SK-N-SH (cell line): ENCODE data around the gene CREB5. TPM values are rescaled to one million over a fixed set of nuclear protein-coding genes. Genes with fewer than 3 reads are reported as not detected.

Experiments
- CTCF ChIA-PET: fragments of 300-600, 350-600 bp; formaldehyde crosslinking; extraction: SDS; loops from one replicate; lab custom pipeline; 2021; lab: Yijun Ruan, JAX
- POLR2A ChIA-PET: fragments of 350-600 bp; sonication (Branson Sonifier 250); formaldehyde crosslinking; extraction: SDS; loops from one replicate; lab custom pipeline; 2020; ENCODE audit warnings: antibody characterized with exemption, inconsistent platforms; lab: Yijun Ruan, JAX
- DNase-seq: peaks from one replicate; pipeline ENCODE4 v3.0.0; 2012
- H2AFZ ChIP-seq: fragments of 200-600 bp; sonication (generic); 2 replicates; pipeline ENCODE4 v1.8.1; 2016; ENCODE audit warnings: antibody characterized with exemption, mild to moderate bottlenecking, low read depth
- H3F3A ChIP-seq: fragments of 200-600 bp; sonication (generic); replicated peaks from 2 replicates; pipeline ENCODE3; 2016; ENCODE audit warnings: antibody characterized with exemption, mild to moderate bottlenecking; ENCODE audit not compliant: insufficient read depth
- H3K27ac ChIP-seq, 2 experiments: fragments of 200-500 bp in 1 of 2; fragments of 200-600 bp in 1 of 2; sonication (Bioruptor generic) in 1 of 2; sonication (generic), shearing (Covaris generic) in 1 of 2; 2 replicates each; pipeline versions ENCODE4 v1.5.1 to v1.6.1; 2014 to 2016; ENCODE audit warnings: low read depth in 2 of 2, inconsistent platforms in 1 of 2, low read length in 1 of 2, mild to moderate bottlenecking in 1 of 2, mixed read lengths in 1 of 2
- H3K27me3 ChIP-seq: fragments of 200-600 bp; sonication (generic), shearing (Covaris generic); 2 replicates; pipeline ENCODE4 v1.6.1; 2016; ENCODE audit warnings: mixed run types; ENCODE audit not compliant: insufficient read depth
- H3K36me3 ChIP-seq, 2 experiments: fragments of 200-500 bp in 1 of 2; fragments of 200-600 bp in 1 of 2; sonication (Bioruptor generic) in 1 of 2; sonication (generic) in 1 of 2; replicated peaks in 1 of 2; 2 replicates each; pipeline versions ENCODE3 to v1.5.1; 2014 to 2016; ENCODE audit warnings: low read length in 1 of 2, mild to moderate bottlenecking in 1 of 2; ENCODE audit not compliant: insufficient read depth in 2 of 2, control insufficient read depth in 1 of 2
- H3K4me1 ChIP-seq, 2 experiments: fragments of 200-500 bp in 1 of 2; fragments of 200-600 bp in 1 of 2; sonication (Bioruptor generic) in 1 of 2; sonication (generic), shearing (Covaris generic) in 1 of 2; 2 replicates each; pipeline versions ENCODE4 v1.5.1 to v1.6.1; 2014 to 2016; ENCODE audit warnings: low read depth in 1 of 2, low read length in 1 of 2, mixed run types in 1 of 2; ENCODE audit not compliant: insufficient read depth in 2 of 2, control insufficient read depth in 1 of 2
- H3K4me2 ChIP-seq: fragments of 200-600 bp; sonication (generic), shearing (Covaris generic); 2 replicates; pipeline ENCODE4 v1.6.1; 2017; ENCODE audit warnings: mixed run types
- H3K4me3 ChIP-seq, 2 experiments: fragments of 200-500 bp in 1 of 2; fragments of 200-600 bp in 1 of 2; sonication (Bioruptor generic) in 1 of 2; sonication (generic), shearing (Covaris generic) in 1 of 2; 2 replicates each; pipeline versions ENCODE4 v1.5.1 to v1.8.1; 2014 to 2016; ENCODE audit warnings: low read depth in 2 of 2, inconsistent platforms in 1 of 2, low read length in 1 of 2, mild to moderate bottlenecking in 1 of 2, mixed read lengths in 1 of 2, moderate library complexity in 1 of 2
- H3K79me2 ChIP-seq: fragments of 200-600 bp; sonication (generic); 2 replicates; pipeline ENCODE4 v1.8.1; 2017; ENCODE audit warnings: mild to moderate bottlenecking; ENCODE audit not compliant: insufficient read depth
- H3K9ac ChIP-seq: fragments of 200-600 bp; sonication (generic); 2 replicates; pipeline ENCODE4 v1.6.1; 2017; ENCODE audit warnings: mixed run types
- H3K9me2 ChIP-seq: fragments of 200-600 bp; sonication (generic); 2 replicates; pipeline ENCODE4 v1.6.1; 2017; ENCODE audit warnings: mixed run types
- H3K9me3 ChIP-seq: fragments of 200-600 bp; sonication (generic); 2 replicates; pipeline ENCODE4 v1.6.1; 2017; ENCODE audit warnings: mixed run types, mild to moderate bottlenecking, moderate library complexity
- H4K20me1 ChIP-seq: fragments of 200-600 bp; sonication (generic); 2 replicates; pipeline ENCODE4 v1.6.1; 2017; ENCODE audit warnings: mild to moderate bottlenecking, mixed run types; ENCODE audit not compliant: insufficient read depth
- ELF1 ChIP-seq: IDR thresholded peaks from 2 replicates; pipeline ENCODE4 v1.4.0; 2012
- EP300 ChIP-seq, 2 experiments: IDR thresholded peaks; 2 replicates each; pipeline versions ENCODE4 v1.4.0 to v1.6.1; 2012; ENCODE audit warnings: borderline replicate concordance in 1 of 2, low read depth in 1 of 2, low read length in 1 of 2
- EZH2phosphoT487 ChIP-seq: fragments of 200-600 bp; sonication (generic); IDR thresholded peaks from 2 replicates; pipeline ENCODE4 v1.6.1; 2017; ENCODE audit warnings: low read depth, mixed run types, mild to moderate bottlenecking, antibody characterized with exemption, moderate library complexity, borderline replicate concordance
- FOSL2 ChIP-seq: IDR thresholded peaks from 2 replicates; pipeline ENCODE4 v1.4.0; 2012; ENCODE audit warnings: low read depth, mild to moderate bottlenecking, moderate library complexity, borderline replicate concordance
- FOXJ3 ChIP-seq: sonication (generic); formaldehyde crosslinking; IDR thresholded peaks from 2 replicates; pipeline ENCODE4 v1.5.1; 2020; ENCODE audit warnings: mild to moderate bottlenecking, missing genetic modification reagents
- GABPA ChIP-seq: IDR thresholded peaks from 2 replicates; pipeline ENCODE4 v1.4.0; 2012; ENCODE audit warnings: low read depth, mild to moderate bottlenecking
- GATA2 ChIP-seq: sonication (generic); formaldehyde crosslinking; IDR thresholded peaks from 2 replicates; pipeline ENCODE4 v1.5.0; 2020; ENCODE audit warnings: mild to moderate bottlenecking, missing genetic modification reagents
- IRF3 ChIP-seq: fragments of 150-350 bp; IDR thresholded peaks from 2 replicates; pipeline ENCODE4 v1.6.1; 2016; ENCODE audit warnings: mild to moderate bottlenecking, low read depth, low read length
- MXI1 ChIP-seq: IDR thresholded peaks from 2 replicates; pipeline ENCODE4 v1.6.1; 2012; ENCODE audit warnings: mild to moderate bottlenecking, low read depth, low read length, improper control_type of control experiment
- NRF1 ChIP-seq: IDR thresholded peaks from 2 replicates; pipeline ENCODE4 v1.6.1; 2012; ENCODE audit warnings: low read depth, mild to moderate bottlenecking, low read length
- PBX3 ChIP-seq: IDR thresholded peaks from 2 replicates; pipeline ENCODE4; 2012
- POLR2AphosphoS5 ChIP-seq: IDR thresholded peaks from 2 replicates; pipeline ENCODE4 v1.6.1; 2012; ENCODE audit warnings: low read depth, low read length
- RCOR1 ChIP-seq: fragments of 150-350 bp; IDR thresholded peaks from 2 replicates; pipeline ENCODE4 v1.6.1; 2017; ENCODE audit warnings: antibody characterized with exemption, low read length
- RFX5 ChIP-seq: IDR thresholded peaks from 2 replicates; pipeline ENCODE4 v1.6.1; 2012; ENCODE audit warnings: mild to moderate bottlenecking, improper control_type of control experiment, low read length
- RXRA ChIP-seq: IDR thresholded peaks from 2 replicates; pipeline ENCODE4 v1.4.0; 2012; ENCODE audit warnings: low read depth, mild to moderate bottlenecking, borderline replicate concordance
- SIN3A ChIP-seq: IDR thresholded peaks from 2 replicates; pipeline ENCODE4 v1.6.1; 2012; ENCODE audit warnings: low read depth, mild to moderate bottlenecking, low read length, moderate library complexity, borderline replicate concordance
- SMC3 ChIP-seq: IDR thresholded peaks from 2 replicates; pipeline ENCODE4 v1.6.1; 2012; ENCODE audit warnings: low read depth, low read length, improper control_type of control experiment
- TAF1 ChIP-seq: IDR thresholded peaks from 2 replicates; pipeline ENCODE4 v1.6.1; 2012; ENCODE audit warnings: low read depth, mild to moderate bottlenecking, low read length, moderate library complexity, borderline replicate concordance
- TCF12 ChIP-seq: IDR thresholded peaks from 2 replicates; pipeline ENCODE4 v1.4.0; 2012
- ZBTB33 ChIP-seq: IDR thresholded peaks from 2 replicates; pipeline ENCODE4 v1.4.0; 2012; ENCODE audit warnings: low read depth, borderline replicate concordance
- WGBS: methylation state at CpG from one replicate; pipeline ENCODE4 v1.1.6; 2017; ENCODE audit warnings: low lambda C conversion rate; 5-methylcytosine and 5-hydroxymethylcytosine counted together
- polyA plus RNA-seq, 3 experiments: library from polyadenylated mRNA; depleted of rRNA; stranded (reverse); fragments of >200 nt; gene quantifications; 2 replicates each; pipeline ENCODE4 v1.2.3, GENCODE V29; 2012
- TF ChIP-seq, protein P1 (sequence below): IDR thresholded peaks from 2 replicates; pipeline ENCODE4 v1.6.1; 2012; ENCODE audit warnings: mild to moderate bottlenecking, low read depth, low read length, moderate library complexity

Gene CREB5
- polyA plus RNA-seq, 1 of the 3 experiments (the other 2 are of a cell fraction) = 19.3 TPM

DNA sequence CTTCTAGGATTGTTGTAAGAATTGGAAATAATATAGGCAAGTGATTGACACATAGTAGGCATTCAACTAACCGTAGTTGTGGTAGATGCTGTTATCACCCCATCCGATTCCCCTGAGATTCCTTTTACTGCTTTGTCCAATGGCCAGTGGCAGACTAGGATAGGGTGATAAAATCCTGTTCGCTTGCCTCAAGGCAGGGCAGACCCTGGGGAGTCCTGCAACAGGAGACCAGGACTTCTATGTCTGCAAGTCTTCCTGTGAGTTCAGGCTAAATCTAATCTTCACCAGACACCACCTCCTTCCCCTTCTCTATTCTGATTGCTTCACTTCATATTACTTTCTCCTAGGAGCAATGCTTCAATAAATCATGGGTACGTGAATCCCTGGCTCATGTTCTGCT is 42.8 kb upstream of the CREB5 start:
- Histone ChIP-seq H3K27ac (no peak overlapping the region), H3K9ac (no peak overlapping the region), H3K9me2 (no peaks in the 10 kb centered on the region), H4K20me1 (no peaks in the 10 kb centered on the region), H3K9me3 (no peaks in the 10 kb centered on the region), H3K36me3 (no peaks in the 10 kb centered on the region), H3K4me2 (no peak overlapping the region), H3K4me3 (no peak overlapping the region), H3K4me1 (peaks cover 0 to 5% of the 10 kb centered on the region in 2 experiments; a peak in 1 of 4 replicates), H3F3A (no peaks in the 10 kb centered on the region), H3K79me2 (no peaks in the 10 kb centered on the region), H3K27me3 (no peaks in the 10 kb centered on the region; the same call in 1 of the 2 replicates), H2AFZ (no peak overlapping the region)
- ChIA-PET POLR2A (no interaction called here), CTCF (interaction anchor here (0.6 to 4.1 kb wide), 6 partner anchors 8 to 489 kb away, joined by 3 to 21 read pairs (median 4); no protein-coding TSS in a partner anchor)
- 60% methylated on average over 4 of the region's 4 CpGs for whole genome bisulfite sequencing
- TF ChIP-seq ELF1 (no peak), FOXJ3 (no peak), RFX5 (no peak), NRF1 (no peak)
- DNase-seq = no peak

DNA sequence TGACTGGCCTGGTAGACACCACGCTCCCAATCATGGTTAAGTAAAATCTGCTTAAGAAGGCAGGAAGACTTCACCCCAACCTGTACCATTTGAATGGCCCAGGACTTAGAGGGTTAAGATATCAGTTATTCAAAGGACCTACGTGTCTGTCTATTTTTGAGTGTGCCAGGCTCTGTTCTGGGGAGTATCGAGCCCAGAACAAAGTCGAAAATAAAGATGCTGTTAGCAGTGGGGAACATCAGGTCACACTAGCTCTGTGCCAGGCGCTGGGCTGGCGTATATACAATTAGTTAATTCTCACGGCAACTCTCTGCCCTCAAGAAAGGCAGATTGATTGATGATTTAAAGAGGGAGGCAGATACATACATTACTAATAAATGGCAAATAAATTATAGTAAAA is 40.5 kb upstream of the CREB5 start:
- Histone ChIP-seq H3K27me3 (no peaks in the 10 kb centered on the region; the same call in 1 of the 2 replicates), H3K36me3 (no peaks in the 10 kb centered on the region), H3K9me2 (no peaks in the 10 kb centered on the region), H3K4me2 (no peak overlapping the region), H3K79me2 (no peaks in the 10 kb centered on the region), H3K4me3 (no peak overlapping the region), H3K9me3 (no peaks in the 10 kb centered on the region), H4K20me1 (no peaks in the 10 kb centered on the region), H3K27ac (no peak overlapping the region), H2AFZ (no peak overlapping the region), H3K4me1 (peaks cover 0 to 5% of the 10 kb centered on the region in 2 experiments; a peak in 1 of 4 replicates), H3F3A (no peaks in the 10 kb centered on the region), H3K9ac (no peak overlapping the region)
- ChIA-PET POLR2A (no interaction called here), CTCF (interaction anchor here (0.6 to 4.1 kb wide), 6 partner anchors 8 to 219 kb away, joined by 3 to 21 read pairs (median 5); no protein-coding TSS in a partner anchor)
- 51% methylated on average over 7 of the region's 7 CpGs for WGBS
- no peak for DNase-seq
- TF ChIP-seq ZBTB33 (no peak), FOXJ3 (no peak), IRF3 (no peak), EP300 (IDR thresholded peaks at IDR 0.05; ENCODE audit: borderline replicate concordance in 1 of 2, low read depth in 1 of 2, low read length in 1 of 2) (no peak), TCF12 (no peak), POLR2AphosphoS5 (no peak), MXI1 (no peak), FOSL2 (no peak), TAF1 (no peak), SMC3 (no peak), EZH2phosphoT487 (no peak), GABPA (no peak), SIN3A (no peak), RCOR1 (no peak), GATA2 (CRISPR knock-in tag) (no peak), RXRA (no peak), NRF1 (no peak), PBX3 (no peak)
- TF ChIP-seq, protein P1, sequence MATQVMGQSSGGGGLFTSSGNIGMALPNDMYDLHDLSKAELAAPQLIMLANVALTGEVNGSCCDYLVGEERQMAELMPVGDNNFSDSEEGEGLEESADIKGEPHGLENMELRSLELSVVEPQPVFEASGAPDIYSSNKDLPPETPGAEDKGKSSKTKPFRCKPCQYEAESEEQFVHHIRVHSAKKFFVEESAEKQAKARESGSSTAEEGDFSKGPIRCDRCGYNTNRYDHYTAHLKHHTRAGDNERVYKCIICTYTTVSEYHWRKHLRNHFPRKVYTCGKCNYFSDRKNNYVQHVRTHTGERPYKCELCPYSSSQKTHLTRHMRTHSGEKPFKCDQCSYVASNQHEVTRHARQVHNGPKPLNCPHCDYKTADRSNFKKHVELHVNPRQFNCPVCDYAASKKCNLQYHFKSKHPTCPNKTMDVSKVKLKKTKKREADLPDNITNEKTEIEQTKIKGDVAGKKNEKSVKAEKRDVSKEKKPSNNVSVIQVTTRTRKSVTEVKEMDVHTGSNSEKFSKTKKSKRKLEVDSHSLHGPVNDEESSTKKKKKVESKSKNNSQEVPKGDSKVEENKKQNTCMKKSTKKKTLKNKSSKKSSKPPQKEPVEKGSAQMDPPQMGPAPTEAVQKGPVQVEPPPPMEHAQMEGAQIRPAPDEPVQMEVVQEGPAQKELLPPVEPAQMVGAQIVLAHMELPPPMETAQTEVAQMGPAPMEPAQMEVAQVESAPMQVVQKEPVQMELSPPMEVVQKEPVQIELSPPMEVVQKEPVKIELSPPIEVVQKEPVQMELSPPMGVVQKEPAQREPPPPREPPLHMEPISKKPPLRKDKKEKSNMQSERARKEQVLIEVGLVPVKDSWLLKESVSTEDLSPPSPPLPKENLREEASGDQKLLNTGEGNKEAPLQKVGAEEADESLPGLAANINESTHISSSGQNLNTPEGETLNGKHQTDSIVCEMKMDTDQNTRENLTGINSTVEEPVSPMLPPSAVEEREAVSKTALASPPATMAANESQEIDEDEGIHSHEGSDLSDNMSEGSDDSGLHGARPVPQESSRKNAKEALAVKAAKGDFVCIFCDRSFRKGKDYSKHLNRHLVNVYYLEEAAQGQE = no peak
